H9 (cell line): Measurements from ENCODE around the gene KCTD2. TPM values are rescaled to one million over a fixed set of nuclear protein-coding genes. Genes with fewer than 3 reads are reported as not detected.
A peak's percentile ranks its signal among the peaks of the same experiment; 100 is the strongest.

ENCODE experiments used
- DNase-seq: peaks from one replicate; pipeline ENCODE4 v3.0.0-alpha.2; 2017
- H2AFZ ChIP-seq: one replicate; pipeline ENCODE4 v1.6.1; 2013; ENCODE audit warnings: mild to moderate bottlenecking, low read length, control low read depth, moderate library complexity
- H2AK5ac ChIP-seq: 2 replicates; pipeline ENCODE4 v1.6.1; 2013; ENCODE audit warnings: low read length, control low read depth, mixed read lengths; ENCODE audit not compliant: insufficient read length
- H2BK120ac ChIP-seq: one replicate; pipeline ENCODE4 v1.6.1; 2013; ENCODE audit warnings: low read depth, mild to moderate bottlenecking, low read length, control low read depth, inconsistent platforms; ENCODE audit not compliant: poor library complexity, severe bottlenecking
- H2BK12ac ChIP-seq: 2 replicates; pipeline ENCODE4 v1.6.1; 2013; ENCODE audit warnings: low read length, control low read depth, mixed read lengths, low read depth; ENCODE audit not compliant: insufficient read length
- H2BK15ac ChIP-seq: 2 replicates; pipeline ENCODE4 v1.6.1; 2013; ENCODE audit warnings: low read depth, low read length, control low read depth
- H2BK20ac ChIP-seq: one replicate; pipeline ENCODE4 v1.6.1; 2013; ENCODE audit warnings: low read depth, mild to moderate bottlenecking, low read length, control low read depth, inconsistent platforms; ENCODE audit not compliant: poor library complexity, severe bottlenecking
- H2BK5ac ChIP-seq: 2 replicates; pipeline ENCODE4 v1.6.1; 2013; ENCODE audit warnings: low read length, control low read depth, mixed read lengths; ENCODE audit not compliant: insufficient read length
- H3K14ac ChIP-seq: 2 replicates; pipeline ENCODE4 v1.6.1; 2013; ENCODE audit warnings: low read length, control low read depth; ENCODE audit not compliant: insufficient read depth
- H3K18ac ChIP-seq: 2 replicates; pipeline ENCODE4 v1.6.1; 2013; ENCODE audit warnings: low read depth, mild to moderate bottlenecking, mixed read lengths, low read length, control low read depth; ENCODE audit not compliant: insufficient read length
- H3K23ac ChIP-seq: 2 replicates; pipeline ENCODE4 v1.6.1; 2013; ENCODE audit warnings: low read length, control low read depth, mixed read lengths, low read depth; ENCODE audit not compliant: insufficient read length
- H3K23me2 ChIP-seq: 2 replicates; pipeline ENCODE4 v1.6.1; 2013; ENCODE audit warnings: low read depth, mild to moderate bottlenecking, mixed read lengths, low read length, control low read depth; ENCODE audit not compliant: insufficient read length, poor library complexity, severe bottlenecking
- H3K27ac ChIP-seq: 2 replicates; pipeline ENCODE4 v1.5.1; 2013; ENCODE audit warnings: low read length, control low read depth, mixed read lengths, low read depth; ENCODE audit not compliant: insufficient read length
- H3K27me3 ChIP-seq: 2 replicates; pipeline ENCODE4 v1.6.1; 2013; ENCODE audit warnings: low read length, control low read depth, inconsistent platforms; ENCODE audit not compliant: insufficient read depth
- H3K4ac ChIP-seq: 2 replicates; pipeline ENCODE4 v1.6.1; 2013; ENCODE audit warnings: low read depth, mild to moderate bottlenecking, control low read depth, inconsistent platforms, low read length, moderate library complexity
- H3K4me1 ChIP-seq: 2 replicates; pipeline ENCODE4 v1.6.1; 2013; ENCODE audit warnings: low read length, control low read depth, inconsistent platforms; ENCODE audit not compliant: insufficient read depth
- H3K4me2 ChIP-seq: 2 replicates; pipeline ENCODE4 v1.6.1; 2013; ENCODE audit warnings: low read length, control low read depth, mixed read lengths; ENCODE audit not compliant: insufficient read length, insufficient read depth
- H3K56ac ChIP-seq: 2 replicates; pipeline ENCODE4 v1.6.1; 2013; ENCODE audit warnings: low read depth, mild to moderate bottlenecking, mixed read lengths, low read length, control low read depth; ENCODE audit not compliant: insufficient read length
- H3K79me1 ChIP-seq: 2 replicates; pipeline ENCODE4 v1.6.1; 2013; ENCODE audit warnings: low read depth, mild to moderate bottlenecking, moderate library complexity, low read length, control low read depth, inconsistent platforms; ENCODE audit not compliant: insufficient read depth, poor library complexity, severe bottlenecking
- H3K79me2 ChIP-seq: 2 replicates; pipeline ENCODE4 v1.6.1; 2013; ENCODE audit warnings: low read length, control low read depth, inconsistent platforms; ENCODE audit not compliant: insufficient read depth
- H3K9ac ChIP-seq: 2 replicates; pipeline ENCODE4 v1.6.1; 2013; ENCODE audit warnings: low read length, control low read depth, mixed read lengths; ENCODE audit not compliant: insufficient read length; ENCODE audit errors: extremely low read depth
- H3K9me3 ChIP-seq: one replicate; pipeline ENCODE4 v1.6.1; 2013; ENCODE audit warnings: low read depth, low read length, inconsistent platforms; ENCODE audit not compliant: control insufficient read depth
- H3T11ph ChIP-seq: one replicate; pipeline ENCODE4 v1.6.1; 2013; ENCODE audit warnings: mild to moderate bottlenecking, low read length, control low read depth, inconsistent platforms
- H4K20me1 ChIP-seq: one replicate; pipeline ENCODE4 v1.6.1; 2013; ENCODE audit not compliant: control insufficient read depth, insufficient read length, insufficient read depth
- H4K5ac ChIP-seq: 2 replicates; pipeline ENCODE4 v1.6.1; 2013; ENCODE audit warnings: low read depth, mild to moderate bottlenecking, mixed read lengths, low read length, control low read depth; ENCODE audit not compliant: insufficient read length
- H4K8ac ChIP-seq: replicated peaks from 2 replicates; pipeline ENCODE4 v1.6.1; 2013; ENCODE audit warnings: low read length, control low read depth, mixed read lengths, low read depth; ENCODE audit not compliant: insufficient read length
- H4K91ac ChIP-seq: 2 replicates; pipeline ENCODE4 v1.6.1; 2013; ENCODE audit warnings: low read depth, mild to moderate bottlenecking, moderate library complexity, mixed read lengths, low read length, control low read depth; ENCODE audit not compliant: insufficient read length
- H3K27ac Mint-ChIP-seq, 3 experiments: 2 replicates in 2 of 3; 3 replicates in 1 of 3; pipeline ENCODE4 v1.8.0; 2020 to 2021; ENCODE audit warnings: mixed read lengths in 3 of 3, mild to moderate bottlenecking in 1 of 3, moderate library complexity in 1 of 3
- H3K27me3 Mint-ChIP-seq: 2 replicates; pipeline ENCODE4 v1.8.0; 2021; ENCODE audit warnings: low read depth, mild to moderate bottlenecking, moderate library complexity, mixed read lengths
- H3K36me3 Mint-ChIP-seq, 3 experiments: 2 replicates in 2 of 3; 3 replicates in 1 of 3; pipeline ENCODE4 v1.8.0; 2020 to 2021; ENCODE audit warnings: low read depth in 3 of 3, mixed read lengths in 3 of 3; ENCODE audit not compliant: insufficient read depth in 1 of 3
- H3K4me1 Mint-ChIP-seq, 2 experiments: 2 replicates each; pipeline ENCODE4 v1.8.0; 2020; ENCODE audit warnings: mixed read lengths in 2 of 2
- H3K4me3 Mint-ChIP-seq, 2 experiments: 2 replicates in 1 of 2; 3 replicates in 1 of 2; pipeline ENCODE4 v1.8.0; 2020 to 2021; ENCODE audit warnings: mild to moderate bottlenecking in 2 of 2, mixed read lengths in 2 of 2, moderate library complexity in 1 of 2
- H3K9me3 Mint-ChIP-seq, 2 experiments: 2 replicates in 1 of 2; 3 replicates in 1 of 2; pipeline ENCODE4 v1.8.0; 2020; ENCODE audit warnings: mild to moderate bottlenecking in 2 of 2, mixed read lengths in 2 of 2, moderate library complexity in 1 of 2
- WGBS: extraction: QIAGEN DNeasy Blood & Tissue Kit; methylation state at CpG from one replicate; pipeline ENCODE4 v1.1.7; 2013; ENCODE audit warnings: missing lambda C conversion rate, low lambda C conversion rate, mixed read lengths; ENCODE audit not compliant: insufficient read length; ENCODE audit errors: extremely low coverage; 5-methylcytosine and 5-hydroxymethylcytosine counted together
- total RNA-seq: library from RNA; stranded (reverse); gene quantifications from 2 replicates; pipeline ENCODE4 v1.2.1, GENCODE V29; 2021
- TF ChIP-seq, protein P1 (sequence below): fragments of 200-600 bp; sonication (generic); conservative IDR thresholded peaks from 3 replicates; pipeline ENCODE4 v1.8.0; 2021; ENCODE audit warnings: antibody characterized with exemption, mild to moderate bottlenecking

The KCTD2 gene
- total RNA-seq, 1 experiment from 2014 or later = 40.1 TPM

GRCh38 chr17:75075597-75076336 is 28.7 kb downstream of the KCTD2 start:
- no peak overlapping the region for H2AK5ac ChIP-seq
- DNase-seq = no peak
- H3K4me2 ChIP-seq = no peak overlapping the region
- no peaks in the 10 kb centered on the region; the same call in 1 of the 2 replicates for H3K4me1 ChIP-seq
- no peaks in the 10 kb centered on the region for H3K27me3 ChIP-seq
- H3T11ph ChIP-seq = no peak overlapping the region
- no peak overlapping the region for H2BK120ac ChIP-seq
- H4K20me1 ChIP-seq = no peaks in the 10 kb centered on the region
- H3K56ac ChIP-seq = no peak overlapping the region
- no peak overlapping the region for H2BK12ac ChIP-seq
- no peak overlapping the region for H2AFZ ChIP-seq
- no peaks in the 10 kb centered on the region for H3K79me2 ChIP-seq
- H3K23me2 ChIP-seq = no peaks in the 10 kb centered on the region
- no peak overlapping the region for H2BK20ac ChIP-seq
- no peak overlapping the region for H3K4ac ChIP-seq
- Mint-ChIP-seq H3K27me3 (no peaks in the 10 kb centered on the region; the same call in 1 of the 2 replicates), H3K27ac (peak overlapping the region in 2 of 3 experiments; percentile 8 to 10; a peak in 3 of 7 replicates), H3K4me3 (no peak overlapping the region; a peak in 1 of 5 replicates), H3K36me3 (no peaks in the 10 kb centered on the region), H3K9me3 (no peaks in the 10 kb centered on the region; a peak in 1 of 5 replicates), H3K4me1 (peaks cover 17 to 18% of the 10 kb centered on the region in 2 experiments)
- no peak overlapping the region for H3K23ac ChIP-seq
- WGBS = no CpG with 5 or more reads among the region's 4 CpGs
- H3K18ac ChIP-seq = no peak overlapping the region
- TF ChIP-seq, protein P1, sequence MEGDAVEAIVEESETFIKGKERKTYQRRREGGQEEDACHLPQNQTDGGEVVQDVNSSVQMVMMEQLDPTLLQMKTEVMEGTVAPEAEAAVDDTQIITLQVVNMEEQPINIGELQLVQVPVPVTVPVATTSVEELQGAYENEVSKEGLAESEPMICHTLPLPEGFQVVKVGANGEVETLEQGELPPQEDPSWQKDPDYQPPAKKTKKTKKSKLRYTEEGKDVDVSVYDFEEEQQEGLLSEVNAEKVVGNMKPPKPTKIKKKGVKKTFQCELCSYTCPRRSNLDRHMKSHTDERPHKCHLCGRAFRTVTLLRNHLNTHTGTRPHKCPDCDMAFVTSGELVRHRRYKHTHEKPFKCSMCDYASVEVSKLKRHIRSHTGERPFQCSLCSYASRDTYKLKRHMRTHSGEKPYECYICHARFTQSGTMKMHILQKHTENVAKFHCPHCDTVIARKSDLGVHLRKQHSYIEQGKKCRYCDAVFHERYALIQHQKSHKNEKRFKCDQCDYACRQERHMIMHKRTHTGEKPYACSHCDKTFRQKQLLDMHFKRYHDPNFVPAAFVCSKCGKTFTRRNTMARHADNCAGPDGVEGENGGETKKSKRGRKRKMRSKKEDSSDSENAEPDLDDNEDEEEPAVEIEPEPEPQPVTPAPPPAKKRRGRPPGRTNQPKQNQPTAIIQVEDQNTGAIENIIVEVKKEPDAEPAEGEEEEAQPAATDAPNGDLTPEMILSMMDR = no peak
- H3K14ac ChIP-seq = no peak overlapping the region
- H3K79me1 ChIP-seq = no peaks in the 10 kb centered on the region
- H3K27ac ChIP-seq = no peak overlapping the region
- H2BK15ac ChIP-seq = no peak overlapping the region
- H4K8ac ChIP-seq = no peak overlapping the region
- no peaks in the 10 kb centered on the region for H3K9me3 ChIP-seq
- no peak overlapping the region for H3K9ac ChIP-seq
- no peak overlapping the region for H4K91ac ChIP-seq
- no peak overlapping the region for H2BK5ac ChIP-seq
- H4K5ac ChIP-seq = no peak overlapping the region
